ENCODE measurements around the gene ADAM8.

GRCh38 chr10:133303206-133303605, 26.5 kb upstream of the ADAM8 start:
- TF ChIP-seq SP1 (IDR thresholded peaks at IDR 0.05), result no peak
- no peak for TF ChIP-seq BHLHE40 (IDR thresholded peaks at IDR 0.05; ENCODE audit: borderline replicate concordance)
- no peak for TF ChIP-seq SUZ12 (IDR thresholded peaks at IDR 0.05)
- no peak for TF ChIP-seq NFRKB (IDR thresholded peaks at IDR 0.05)
- TF ChIP-seq TARDBP (IDR thresholded peaks at IDR 0.05), result no peak
- no peak for TF ChIP-seq FOXK2 (IDR thresholded peaks at IDR 0.05)
- no peak for TF ChIP-seq CTBP1 (IDR thresholded peaks at IDR 0.05; ENCODE audit: borderline replicate concordance)
- TF ChIP-seq FOXA1 (IDR thresholded peaks at IDR 0.05), result no peak
- TF ChIP-seq FOXM1 (IDR thresholded peaks at IDR 0.05; ENCODE audit: borderline replicate concordance), result no peak
- TF ChIP-seq ELF4 (IDR thresholded peaks at IDR 0.05), result no peak
- no peak for TF ChIP-seq L3MBTL2 (conservative IDR thresholded peaks at IDR 0.05)
- no peak for TF ChIP-seq ZNF384 (IDR thresholded peaks at IDR 0.05)
